HepG2 (cell line): ENCODE data around the gene CACNA1C.

Source experiments
- CTCF ChIP-seq: sonication (generic); formaldehyde crosslinking; IDR thresholded peaks from 2 replicates; pipeline ENCODE4 v1.5.0; 2020; ENCODE audit warnings: mild to moderate bottlenecking, missing genetic modification reagents, moderate library complexity
- EP300 ChIP-seq, 3 experiments: sonication (generic) in 1 of 3; formaldehyde crosslinking in 1 of 3; IDR thresholded peaks; 2 replicates each; pipeline versions ENCODE4 v1.5.1 to v1.6.1; 2011 to 2020; ENCODE audit warnings: low read depth in 2 of 3, low read length in 2 of 3, borderline replicate concordance in 1 of 3, improper control_type of control experiment in 1 of 3, mild to moderate bottlenecking in 1 of 3, missing genetic modification reagents in 1 of 3, moderate library complexity in 1 of 3
- PBX3 ChIP-seq: sonication (generic); formaldehyde crosslinking; IDR thresholded peaks from 2 replicates; pipeline ENCODE4 v1.8.1; 2023; ENCODE audit warnings: missing genetic modification reagents, inconsistent platforms, borderline replicate concordance
- SP1 ChIP-seq, 2 experiments: fragments of 450-650 bp in 1 of 2; sonication (generic) in 1 of 2; formaldehyde crosslinking in 1 of 2; IDR thresholded peaks; 2 replicates each; pipeline versions ENCODE4 v1.4.0 to v1.6.1; 2016 to 2020; ENCODE audit warnings: missing genetic modification reagents in 1 of 2
- U2AF1 ChIP-seq: fragments of 200-400 bp; formaldehyde crosslinking; optimal IDR thresholded peaks from 2 replicates; pipeline ENCODE3; 2017; ENCODE audit warnings: mild to moderate bottlenecking, low read depth, low read length
- ZNF510 ChIP-seq: sonication (generic); formaldehyde crosslinking; IDR thresholded peaks from 2 replicates; pipeline ENCODE4 v1.4.0; 2020; ENCODE audit warnings: low read depth, mild to moderate bottlenecking, missing genetic modification reagents
- ZNF512 ChIP-seq: sonication (generic); formaldehyde crosslinking; IDR thresholded peaks from 2 replicates; pipeline ENCODE4 v1.4.0; 2020; ENCODE audit warnings: mild to moderate bottlenecking, missing genetic modification reagents
- ZNF703 ChIP-seq: sonication (generic); formaldehyde crosslinking; IDR thresholded peaks from 2 replicates; pipeline ENCODE4 v1.5.1; 2020; ENCODE audit warnings: missing genetic modification reagents, mild to moderate bottlenecking, moderate library complexity, borderline replicate concordance
- TF ChIP-seq, protein P1 (sequence below): sonication (generic); formaldehyde crosslinking; IDR thresholded peaks from 2 replicates; pipeline ENCODE4 v1.8.1; 2022; ENCODE audit warnings: mild to moderate bottlenecking, missing genetic modification reagents
- TF ChIP-seq, protein P2 (sequence below): sonication (generic); formaldehyde crosslinking; IDR thresholded peaks from 2 replicates; pipeline ENCODE4 v1.8.0; 2022; ENCODE audit warnings: mild to moderate bottlenecking, missing genetic modification reagents
- TF ChIP-seq, protein P3 (sequence below): sonication (generic); formaldehyde crosslinking; IDR thresholded peaks from 2 replicates; pipeline ENCODE4 v1.4.0; 2020; ENCODE audit warnings: low read depth, missing genetic modification reagents

DNA sequence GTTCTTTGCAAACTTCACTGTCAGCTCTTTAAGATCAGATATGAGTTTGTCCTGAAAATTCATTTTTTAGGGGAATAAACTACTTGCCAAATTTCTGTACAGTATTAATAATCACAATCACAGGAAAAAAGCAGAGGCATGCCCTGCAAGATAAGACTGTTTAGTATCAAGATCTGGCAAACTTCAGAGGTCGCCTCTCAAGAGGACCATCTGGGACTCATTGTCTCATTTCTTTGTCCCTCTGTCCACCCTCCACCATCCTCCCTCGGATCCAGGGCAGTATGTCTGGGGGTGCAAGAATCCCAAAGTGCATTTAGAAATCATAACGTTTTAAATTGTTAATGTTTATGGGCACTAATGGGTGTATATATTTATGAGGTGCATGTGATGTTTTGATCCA is 509.6 kb downstream of the CACNA1C start:
- TF ChIP-seq, protein P1, sequence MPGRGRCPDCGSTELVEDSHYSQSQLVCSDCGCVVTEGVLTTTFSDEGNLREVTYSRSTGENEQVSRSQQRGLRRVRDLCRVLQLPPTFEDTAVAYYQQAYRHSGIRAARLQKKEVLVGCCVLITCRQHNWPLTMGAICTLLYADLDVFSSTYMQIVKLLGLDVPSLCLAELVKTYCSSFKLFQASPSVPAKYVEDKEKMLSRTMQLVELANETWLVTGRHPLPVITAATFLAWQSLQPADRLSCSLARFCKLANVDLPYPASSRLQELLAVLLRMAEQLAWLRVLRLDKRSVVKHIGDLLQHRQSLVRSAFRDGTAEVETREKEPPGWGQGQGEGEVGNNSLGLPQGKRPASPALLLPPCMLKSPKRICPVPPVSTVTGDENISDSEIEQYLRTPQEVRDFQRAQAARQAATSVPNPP (CRISPR knock-in tag) = no peak
- TF ChIP-seq, protein P2, sequence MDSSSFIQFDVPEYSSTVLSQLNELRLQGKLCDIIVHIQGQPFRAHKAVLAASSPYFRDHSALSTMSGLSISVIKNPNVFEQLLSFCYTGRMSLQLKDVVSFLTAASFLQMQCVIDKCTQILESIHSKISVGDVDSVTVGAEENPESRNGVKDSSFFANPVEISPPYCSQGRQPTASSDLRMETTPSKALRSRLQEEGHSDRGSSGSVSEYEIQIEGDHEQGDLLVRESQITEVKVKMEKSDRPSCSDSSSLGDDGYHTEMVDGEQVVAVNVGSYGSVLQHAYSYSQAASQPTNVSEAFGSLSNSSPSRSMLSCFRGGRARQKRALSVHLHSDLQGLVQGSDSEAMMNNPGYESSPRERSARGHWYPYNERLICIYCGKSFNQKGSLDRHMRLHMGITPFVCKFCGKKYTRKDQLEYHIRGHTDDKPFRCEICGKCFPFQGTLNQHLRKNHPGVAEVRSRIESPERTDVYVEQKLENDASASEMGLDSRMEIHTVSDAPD (CRISPR knock-in tag) = no peak
- TF ChIP-seq, protein P3, sequence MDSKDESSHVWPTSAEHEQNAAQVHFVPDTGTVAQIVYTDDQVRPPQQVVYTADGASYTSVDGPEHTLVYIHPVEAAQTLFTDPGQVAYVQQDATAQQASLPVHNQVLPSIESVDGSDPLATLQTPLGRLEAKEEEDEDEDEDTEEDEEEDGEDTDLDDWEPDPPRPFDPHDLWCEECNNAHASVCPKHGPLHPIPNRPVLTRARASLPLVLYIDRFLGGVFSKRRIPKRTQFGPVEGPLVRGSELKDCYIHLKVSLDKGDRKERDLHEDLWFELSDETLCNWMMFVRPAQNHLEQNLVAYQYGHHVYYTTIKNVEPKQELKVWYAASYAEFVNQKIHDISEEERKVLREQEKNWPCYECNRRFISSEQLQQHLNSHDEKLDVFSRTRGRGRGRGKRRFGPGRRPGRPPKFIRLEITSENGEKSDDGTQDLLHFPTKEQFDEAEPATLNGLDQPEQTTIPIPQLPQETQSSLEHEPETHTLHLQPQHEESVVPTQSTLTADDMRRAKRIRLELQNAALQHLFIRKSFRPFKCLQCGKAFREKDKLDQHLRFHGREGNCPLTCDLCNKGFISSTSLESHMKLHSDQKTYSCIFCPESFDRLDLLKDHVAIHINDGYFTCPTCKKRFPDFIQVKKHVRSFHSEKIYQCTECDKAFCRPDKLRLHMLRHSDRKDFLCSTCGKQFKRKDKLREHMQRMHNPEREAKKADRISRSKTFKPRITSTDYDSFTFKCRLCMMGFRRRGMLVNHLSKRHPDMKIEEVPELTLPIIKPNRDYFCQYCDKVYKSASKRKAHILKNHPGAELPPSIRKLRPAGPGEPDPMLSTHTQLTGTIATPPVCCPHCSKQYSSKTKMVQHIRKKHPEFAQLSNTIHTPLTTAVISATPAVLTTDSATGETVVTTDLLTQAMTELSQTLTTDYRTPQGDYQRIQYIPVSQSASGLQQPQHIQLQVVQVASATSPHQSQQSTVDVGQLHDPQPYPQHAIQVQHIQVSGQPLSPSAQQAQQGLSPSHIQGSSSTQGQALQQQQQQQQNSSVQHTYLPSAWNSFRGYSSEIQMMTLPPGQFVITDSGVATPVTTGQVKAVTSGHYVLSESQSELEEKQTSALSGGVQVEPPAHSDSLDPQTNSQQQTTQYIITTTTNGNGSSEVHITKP (CRISPR knock-in tag) = no peak
- TF ChIP-seq ZNF512 (CRISPR knock-in tag) = no peak
- no peak for TF ChIP-seq U2AF1
- no peak for TF ChIP-seq PBX3
- TF ChIP-seq SP1 (IDR thresholded peaks at IDR 0.05) = no peak
- TF ChIP-seq SP1 (CRISPR knock-in tag; IDR thresholded peaks at IDR 0.05) = no peak
- TF ChIP-seq CTCF (CRISPR knock-in tag) = no peak
- no peak for TF ChIP-seq ZNF510 (CRISPR knock-in tag)
- no peak for TF ChIP-seq EP300 (IDR thresholded peaks at IDR 0.05; ENCODE audit: low read depth in 2 of 2, low read length in 2 of 2)
- no peak for TF ChIP-seq EP300 (CRISPR knock-in tag; IDR thresholded peaks at IDR 0.05; ENCODE audit: borderline replicate concordance)
- no peak for TF ChIP-seq ZNF703 (CRISPR knock-in tag)
